GM12873 (cell line): ENCODE results near the gene CEP250.

Experiments
- TF ChIP-seq, protein P1 (sequence below): IDR thresholded peaks from 2 replicates; pipeline ENCODE4 v1.5.1; 2012; ENCODE audit warnings: low read depth, mild to moderate bottlenecking, moderate library complexity, low read length, control low read depth; ENCODE audit not compliant: insufficient read depth; ENCODE audit errors: missing control alignments

CEP250 gene

DNA sequence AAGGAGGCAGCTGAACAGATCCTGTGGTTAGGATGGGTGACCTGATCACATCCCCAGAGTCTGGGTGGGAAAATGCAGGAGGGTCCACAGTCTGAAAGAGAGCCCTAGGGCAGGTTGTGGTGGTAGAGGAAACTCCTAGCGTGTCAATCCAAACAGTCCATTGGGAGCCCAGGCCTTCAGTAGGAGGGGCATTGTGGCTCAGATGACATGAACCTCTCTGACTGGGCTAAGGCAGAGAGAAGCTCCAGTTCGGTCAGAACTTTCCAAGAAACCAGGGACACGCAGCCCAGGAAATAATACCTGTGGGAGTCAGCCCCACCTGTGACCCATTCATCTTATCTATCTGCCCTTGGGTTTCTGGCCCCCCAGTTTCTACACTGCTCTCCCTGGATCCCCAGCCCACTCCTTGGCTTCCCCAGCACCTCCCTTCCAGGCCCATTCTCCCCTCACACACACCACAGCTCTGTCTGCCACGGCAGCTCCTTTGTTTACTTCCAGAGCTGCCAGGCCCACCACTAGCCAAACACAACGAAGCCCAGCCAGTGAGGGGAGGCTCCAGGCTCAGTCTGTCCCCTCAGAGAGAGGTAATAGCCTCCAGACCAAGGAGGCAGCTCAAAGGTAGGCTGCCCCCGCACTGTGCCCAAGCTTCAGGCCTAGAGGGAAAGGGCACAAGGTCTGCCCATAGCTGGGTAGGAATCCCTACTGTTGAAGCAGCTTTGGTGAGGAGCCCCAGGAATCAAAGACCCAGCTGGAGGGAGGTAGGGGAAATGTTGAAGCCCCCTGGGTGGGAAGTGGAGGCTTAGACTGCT lies 23.6 kb upstream of the CEP250 start:
- TF ChIP-seq, protein P1, sequence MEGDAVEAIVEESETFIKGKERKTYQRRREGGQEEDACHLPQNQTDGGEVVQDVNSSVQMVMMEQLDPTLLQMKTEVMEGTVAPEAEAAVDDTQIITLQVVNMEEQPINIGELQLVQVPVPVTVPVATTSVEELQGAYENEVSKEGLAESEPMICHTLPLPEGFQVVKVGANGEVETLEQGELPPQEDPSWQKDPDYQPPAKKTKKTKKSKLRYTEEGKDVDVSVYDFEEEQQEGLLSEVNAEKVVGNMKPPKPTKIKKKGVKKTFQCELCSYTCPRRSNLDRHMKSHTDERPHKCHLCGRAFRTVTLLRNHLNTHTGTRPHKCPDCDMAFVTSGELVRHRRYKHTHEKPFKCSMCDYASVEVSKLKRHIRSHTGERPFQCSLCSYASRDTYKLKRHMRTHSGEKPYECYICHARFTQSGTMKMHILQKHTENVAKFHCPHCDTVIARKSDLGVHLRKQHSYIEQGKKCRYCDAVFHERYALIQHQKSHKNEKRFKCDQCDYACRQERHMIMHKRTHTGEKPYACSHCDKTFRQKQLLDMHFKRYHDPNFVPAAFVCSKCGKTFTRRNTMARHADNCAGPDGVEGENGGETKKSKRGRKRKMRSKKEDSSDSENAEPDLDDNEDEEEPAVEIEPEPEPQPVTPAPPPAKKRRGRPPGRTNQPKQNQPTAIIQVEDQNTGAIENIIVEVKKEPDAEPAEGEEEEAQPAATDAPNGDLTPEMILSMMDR, result no peak

DNA sequence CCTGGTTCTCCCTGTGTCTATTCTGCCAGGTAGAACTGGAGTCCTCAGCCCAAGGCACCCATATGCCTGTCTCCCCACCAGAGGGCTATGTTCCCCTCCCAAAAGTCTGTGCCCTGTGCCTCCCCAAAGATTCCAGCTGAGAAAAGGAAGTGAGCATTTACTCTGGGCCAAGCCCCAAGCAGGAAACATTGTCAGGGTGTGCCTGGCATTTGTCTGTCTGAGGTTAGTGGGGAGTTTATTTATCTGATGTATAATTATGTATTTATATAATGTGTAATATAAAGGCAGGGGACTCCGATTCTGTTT lies 23.0 kb upstream of the CEP250 start:
- TF ChIP-seq, protein P1, result no peak

DNA sequence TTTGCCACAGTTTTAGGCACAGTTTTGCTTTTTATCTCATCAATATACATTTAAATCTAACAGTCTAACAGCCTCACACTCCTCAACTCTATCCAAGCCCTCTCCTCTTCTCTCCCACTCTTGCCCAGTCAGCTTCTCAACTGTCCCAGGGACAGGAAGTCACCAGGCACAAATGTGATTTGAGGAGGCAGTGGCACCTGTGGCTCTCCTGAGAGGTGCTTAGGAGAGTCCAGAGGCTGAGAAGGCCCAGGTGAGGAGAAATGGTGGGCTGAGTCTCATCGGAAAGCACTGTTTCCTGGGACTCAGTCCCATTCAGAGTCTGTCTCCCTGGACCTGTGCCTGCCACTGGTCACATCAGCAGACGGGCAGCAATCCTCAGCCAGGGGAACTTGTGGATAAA lies 22.1 kb upstream of the CEP250 start:
- TF ChIP-seq, protein P1, result no peak

DNA sequence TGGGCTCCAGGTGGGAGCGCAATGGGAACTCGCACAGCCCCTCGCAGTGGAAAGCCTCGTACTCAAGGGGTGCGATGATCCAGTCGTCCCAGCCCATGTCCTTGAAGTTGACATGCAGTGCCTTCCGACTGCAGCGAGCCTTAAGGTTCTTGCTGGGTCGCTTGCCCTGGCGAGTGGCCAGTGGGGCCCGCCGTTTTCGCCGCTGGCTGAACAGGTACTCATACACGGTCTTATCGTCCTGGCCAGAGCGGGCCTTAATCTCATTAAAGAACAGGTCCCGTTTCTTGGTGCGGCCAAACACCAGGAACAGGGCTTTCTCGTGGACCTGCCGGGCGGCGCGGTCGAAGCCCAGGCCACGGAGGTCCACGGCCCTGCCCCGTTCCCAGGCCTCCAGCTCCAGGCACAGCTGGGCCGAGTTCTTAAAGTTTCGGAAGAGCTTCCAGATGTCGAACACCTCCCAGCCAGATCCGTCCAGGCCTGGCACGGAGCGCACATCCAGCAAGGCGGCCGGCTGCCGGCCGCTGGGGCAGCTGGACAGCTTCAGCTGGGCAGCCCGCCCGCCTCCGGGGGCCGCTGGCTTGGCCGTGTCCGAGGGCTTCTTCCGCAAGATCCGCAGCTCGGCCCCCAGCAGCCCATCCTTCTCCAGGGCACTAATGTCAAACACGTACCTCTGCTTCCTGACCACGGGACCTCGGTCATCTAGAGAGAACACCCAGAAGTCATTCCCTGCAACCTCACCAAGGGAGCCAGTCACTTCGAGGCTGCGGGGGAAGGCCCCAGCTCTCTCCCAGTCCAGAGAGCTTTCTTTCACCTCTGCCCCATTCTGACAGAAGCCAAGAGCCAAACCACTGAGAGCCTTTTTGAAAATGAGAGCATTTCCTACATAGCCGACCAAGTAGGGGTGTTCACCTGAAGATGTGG lies 21.1 kb upstream of the CEP250 start:
- TF ChIP-seq, protein P1, result no peak

DNA sequence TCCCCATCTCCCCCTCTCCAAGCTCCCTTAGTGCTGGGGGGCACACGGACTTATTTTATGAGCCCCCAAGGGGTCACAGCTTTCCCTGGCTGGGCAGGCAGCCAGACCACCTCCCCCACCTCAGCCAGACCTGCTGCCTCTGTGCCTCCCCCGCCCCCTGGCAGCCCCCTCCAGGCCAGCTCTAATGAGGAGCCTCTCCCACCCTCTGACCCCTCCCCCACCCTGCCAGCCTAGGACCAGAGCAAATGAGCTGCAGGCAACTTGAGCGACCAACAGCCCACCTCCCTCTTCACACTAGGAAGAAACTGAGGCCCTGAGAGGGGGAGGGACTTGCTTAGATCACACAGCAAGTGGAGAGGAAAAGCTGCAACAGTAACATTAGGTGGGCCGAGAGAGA lies 19.2 kb upstream of the CEP250 start:
- TF ChIP-seq, protein P1, result no peak

DNA sequence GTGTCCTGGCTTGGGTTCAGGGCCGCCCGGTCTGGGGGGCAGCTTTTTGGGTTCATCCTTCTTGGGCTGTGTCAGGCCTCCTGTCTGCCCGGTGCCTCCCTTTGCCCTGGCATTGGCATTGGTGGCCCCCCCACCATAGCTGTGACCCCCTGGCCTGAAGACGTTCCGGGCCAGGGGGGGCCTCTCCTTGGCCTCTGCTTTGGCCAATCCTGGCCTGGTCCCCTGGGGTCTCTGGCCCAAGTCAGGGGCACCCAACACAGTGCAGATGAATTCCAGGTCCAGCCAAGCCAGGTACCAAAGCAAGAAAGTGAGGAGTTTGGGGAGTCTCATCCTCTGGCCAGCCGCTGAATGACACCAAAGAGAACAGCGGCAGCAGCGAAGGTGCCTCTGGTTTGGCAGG lies 17.8 kb upstream of the CEP250 start:
- TF ChIP-seq, protein P1, result no peak

DNA sequence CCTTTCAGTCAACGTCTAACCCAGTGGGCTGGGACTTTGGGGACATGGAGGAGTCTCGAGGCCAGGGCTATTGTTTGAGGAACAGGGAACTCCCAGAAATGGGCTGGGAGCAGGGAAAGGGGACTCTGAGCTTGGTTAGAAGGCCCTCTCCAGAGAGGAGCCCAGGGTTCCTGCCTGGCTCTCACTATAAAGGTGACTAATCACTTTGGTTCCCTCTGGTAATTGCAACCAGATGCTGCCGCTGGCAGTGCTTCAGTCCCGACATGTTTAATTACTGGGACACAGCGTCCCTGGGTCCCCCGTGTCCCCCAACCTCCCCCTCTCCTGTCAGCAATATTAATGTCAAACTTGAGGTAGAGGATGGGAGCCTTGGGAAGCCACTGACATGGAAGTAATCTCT lies 12.4 kb upstream of the CEP250 start:
- TF ChIP-seq, protein P1, result no peak
